ENCODE data around the gene HMG20A. TPM values are rescaled to one million over a fixed set of nuclear protein-coding genes. Genes with fewer than 3 reads are reported as not detected.
A peak's percentile ranks its signal among the peaks of the same experiment; 100 is the strongest.

Gene HMG20A
- total and polyA plus RNA-seq, 9 of the 15 experiments (the other 6 are each of a cell fraction or from before 2014, with no cell fraction given), result 25.0 to 68.1 (median 38.9) TPM

GRCh38 chr15:77420610-77421369 lies at the start of gene HMG20A (continued):
- peak; percentile 36; the same call in 1 of the 2 replicates for TF ChIP-seq MGA (IDR thresholded peaks at IDR 0.05)
- no peak for TF ChIP-seq SMARCB1 (IDR thresholded peaks at IDR 0.05; ENCODE audit: insufficient read length, low read depth)
- no peak for TF ChIP-seq ZNF707 (CRISPR knock-in tag; conservative IDR thresholded peaks at IDR 0.05)
- TF ChIP-seq MAFK (IDR thresholded peaks at IDR 0.05; ENCODE audit: low read length), result no peak
- TF ChIP-seq ZNF253 (CRISPR knock-in tag; conservative IDR thresholded peaks at IDR 0.05), result no peak
- TF ChIP-seq, protein P1, sequence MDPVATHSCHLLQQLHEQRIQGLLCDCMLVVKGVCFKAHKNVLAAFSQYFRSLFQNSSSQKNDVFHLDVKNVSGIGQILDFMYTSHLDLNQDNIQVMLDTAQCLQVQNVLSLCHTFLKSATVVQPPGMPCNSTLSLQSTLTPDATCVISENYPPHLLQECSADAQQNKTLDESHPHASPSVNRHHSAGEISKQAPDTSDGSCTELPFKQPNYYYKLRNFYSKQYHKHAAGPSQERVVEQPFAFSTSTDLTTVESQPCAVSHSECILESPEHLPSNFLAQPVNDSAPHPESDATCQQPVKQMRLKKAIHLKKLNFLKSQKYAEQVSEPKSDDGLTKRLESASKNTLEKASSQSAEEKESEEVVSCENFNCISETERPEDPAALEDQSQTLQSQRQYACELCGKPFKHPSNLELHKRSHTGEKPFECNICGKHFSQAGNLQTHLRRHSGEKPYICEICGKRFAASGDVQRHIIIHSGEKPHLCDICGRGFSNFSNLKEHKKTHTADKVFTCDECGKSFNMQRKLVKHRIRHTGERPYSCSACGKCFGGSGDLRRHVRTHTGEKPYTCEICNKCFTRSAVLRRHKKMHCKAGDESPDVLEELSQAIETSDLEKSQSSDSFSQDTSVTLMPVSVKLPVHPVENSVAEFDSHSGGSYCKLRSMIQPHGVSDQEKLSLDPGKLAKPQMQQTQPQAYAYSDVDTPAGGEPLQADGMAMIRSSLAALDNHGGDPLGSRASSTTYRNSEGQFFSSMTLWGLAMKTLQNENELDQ (CRISPR knock-in tag; IDR thresholded peaks at IDR 0.05; ENCODE audit: borderline replicate concordance), result no peak
- no peak for TF ChIP-seq ZNF24 (IDR thresholded peaks at IDR 0.05)
- peak; percentile 92; the same call in 1 of the 2 replicates for TF ChIP-seq HLTF (IDR thresholded peaks at IDR 0.05)
- TF ChIP-seq ZNF717 (CRISPR knock-in tag; IDR thresholded peaks at IDR 0.05), result no peak
- TF ChIP-seq, protein P2, sequence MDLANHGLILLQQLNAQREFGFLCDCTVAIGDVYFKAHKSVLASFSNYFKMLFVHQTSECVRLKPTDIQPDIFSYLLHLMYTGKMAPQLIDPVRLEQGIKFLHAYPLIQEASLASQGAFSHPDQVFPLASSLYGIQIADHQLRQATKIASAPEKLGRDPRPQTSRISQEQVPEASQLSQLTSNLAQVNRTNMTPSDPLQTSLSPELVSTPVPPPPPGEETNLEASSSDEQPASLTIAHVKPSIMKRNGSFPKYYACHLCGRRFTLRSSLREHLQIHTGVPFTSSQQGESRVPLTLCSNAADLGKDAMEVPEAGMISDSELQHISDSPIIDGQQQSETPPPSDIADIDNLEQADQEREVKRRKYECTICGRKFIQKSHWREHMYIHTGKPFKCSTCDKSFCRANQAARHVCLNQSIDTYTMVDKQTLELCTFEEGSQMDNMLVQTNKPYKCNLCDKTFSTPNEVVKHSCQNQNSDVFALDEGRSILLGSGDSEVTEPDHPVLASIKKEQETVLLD (IDR thresholded peaks at IDR 0.05), result peak; percentile 97
- no peak for TF ChIP-seq ERF (CRISPR knock-in tag; IDR thresholded peaks at IDR 0.05)
- TF ChIP-seq HDAC8 (tag; IDR thresholded peaks at IDR 0.05), result no peak
- no peak for TF ChIP-seq NR3C1 (CRISPR knock-in tag; IDR thresholded peaks at IDR 0.05)
- TF ChIP-seq TSC22D4 (tag; IDR thresholded peaks at IDR 0.05), result no peak
